ENCODE results near the gene ALDH1A2. TPM values are rescaled to one million over a fixed set of nuclear protein-coding genes. Genes with fewer than 3 reads are reported as not detected.
A peak's percentile ranks its signal among the peaks of the same experiment; 100 is the strongest.

The ALDH1A2 gene
- total and polyA plus RNA-seq, 4 donors = 3.6 to 28.4 (median 9.5) TPM

DNA sequence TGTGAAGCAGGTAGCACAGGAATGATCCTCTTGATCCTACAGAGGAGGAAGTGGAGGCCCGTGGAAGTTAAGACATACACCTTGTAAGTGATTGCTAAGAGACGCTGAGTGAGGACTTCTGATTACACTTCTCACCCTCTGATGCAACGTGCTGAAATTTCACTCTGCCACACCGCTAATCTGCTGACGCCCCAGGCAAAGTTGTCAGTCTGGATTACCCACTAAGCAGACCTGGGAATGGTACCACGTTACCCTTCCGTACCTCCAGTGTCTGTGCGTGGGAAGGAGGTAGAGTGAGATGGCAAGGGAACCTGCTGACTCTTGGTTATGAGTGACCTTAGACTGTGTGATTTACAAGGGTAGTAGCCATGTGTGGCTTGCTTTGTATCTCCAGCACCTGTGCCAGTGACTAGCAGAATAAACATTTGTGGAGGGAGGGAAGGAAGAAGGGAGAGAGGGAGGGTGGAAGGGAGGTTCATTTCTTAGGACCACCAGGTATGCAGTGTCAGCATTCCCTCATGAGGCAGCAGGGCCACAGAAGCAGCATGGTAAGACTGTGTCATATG is 115.0 kb downstream of the ALDH1A2 start:
- H3K36me3 ChIP-seq (ENCODE audit: control insufficient read depth in 4 of 4, insufficient read depth in 4 of 4, low read length in 4 of 4) = no peaks in the 10 kb centered on the region
- ATAC-seq (ENCODE audit: insufficient read depth, low FRiP score) (peak; percentile 42), DNase-seq (peak in 1 of 3 donors; percentile 28)
- no peak overlapping the region for H3K9ac ChIP-seq (ENCODE audit: insufficient read depth in 1 of 2, low read length in 2 of 2)
- no peaks in the 10 kb centered on the region for H3K27me3 ChIP-seq (ENCODE audit: control insufficient read depth in 3 of 3, insufficient read depth in 3 of 3, low read length in 2 of 3)
- peak overlapping the region in 1 of 2 donors; percentile 17 for H3K27ac ChIP-seq (ENCODE audit: low read depth in 1 of 2, low read length in 1 of 2)
- no peak overlapping the region for H3K4me3 ChIP-seq
- TF ChIP-seq, protein P1, sequence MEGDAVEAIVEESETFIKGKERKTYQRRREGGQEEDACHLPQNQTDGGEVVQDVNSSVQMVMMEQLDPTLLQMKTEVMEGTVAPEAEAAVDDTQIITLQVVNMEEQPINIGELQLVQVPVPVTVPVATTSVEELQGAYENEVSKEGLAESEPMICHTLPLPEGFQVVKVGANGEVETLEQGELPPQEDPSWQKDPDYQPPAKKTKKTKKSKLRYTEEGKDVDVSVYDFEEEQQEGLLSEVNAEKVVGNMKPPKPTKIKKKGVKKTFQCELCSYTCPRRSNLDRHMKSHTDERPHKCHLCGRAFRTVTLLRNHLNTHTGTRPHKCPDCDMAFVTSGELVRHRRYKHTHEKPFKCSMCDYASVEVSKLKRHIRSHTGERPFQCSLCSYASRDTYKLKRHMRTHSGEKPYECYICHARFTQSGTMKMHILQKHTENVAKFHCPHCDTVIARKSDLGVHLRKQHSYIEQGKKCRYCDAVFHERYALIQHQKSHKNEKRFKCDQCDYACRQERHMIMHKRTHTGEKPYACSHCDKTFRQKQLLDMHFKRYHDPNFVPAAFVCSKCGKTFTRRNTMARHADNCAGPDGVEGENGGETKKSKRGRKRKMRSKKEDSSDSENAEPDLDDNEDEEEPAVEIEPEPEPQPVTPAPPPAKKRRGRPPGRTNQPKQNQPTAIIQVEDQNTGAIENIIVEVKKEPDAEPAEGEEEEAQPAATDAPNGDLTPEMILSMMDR (IDR thresholded peaks at IDR 0.05; ENCODE audit: control extremely low read depth, extremely low read depth) = no peak
- WGBS, 2 donors = 68 to 77% methylated on average over 8 of the region's 8 CpGs
- H3K9me3 ChIP-seq (ENCODE audit: control insufficient read depth in 4 of 4, insufficient read depth in 3 of 4, low read length in 3 of 4) = peaks cover 0 to 2% (median 0%) of the 10 kb centered on the region in 4 donors
- H3K4me1 ChIP-seq (ENCODE audit: control insufficient read depth in 5 of 5, insufficient read depth in 5 of 5, low read length in 5 of 5) = peaks cover 0 to 20% (median 0%) of the 10 kb centered on the region in 5 donors

- H3K9ac ChIP-seq (ENCODE audit: insufficient read depth in 1 of 2, low read length in 2 of 2) = no peak overlapping the region
- no peak for ATAC-seq (ENCODE audit: insufficient read depth, low FRiP score)
- no peaks in the 10 kb centered on the region for H3K27me3 ChIP-seq (ENCODE audit: control insufficient read depth in 3 of 3, insufficient read depth in 3 of 3, low read length in 2 of 3)
- WGBS, 2 donors = 85 to 90% methylated on average over 3 of the region's 3 CpGs
- no peak for DNase-seq
- no peaks in the 10 kb centered on the region for H3K36me3 ChIP-seq (ENCODE audit: control insufficient read depth in 4 of 4, insufficient read depth in 4 of 4, low read length in 4 of 4)
- no peak overlapping the region for H3K4me3 ChIP-seq
- peaks cover 0 to 26% (median 2%) of the 10 kb centered on the region in 5 donors for H3K4me1 ChIP-seq (ENCODE audit: control insufficient read depth in 5 of 5, insufficient read depth in 5 of 5, low read length in 5 of 5)
- peaks cover 0 to 2% (median 0%) of the 10 kb centered on the region in 4 donors for H3K9me3 ChIP-seq (ENCODE audit: control insufficient read depth in 4 of 4, insufficient read depth in 3 of 4, low read length in 3 of 4)
- TF ChIP-seq, protein P1 (IDR thresholded peaks at IDR 0.05; ENCODE audit: control extremely low read depth, extremely low read depth) = no peak
- H3K27ac ChIP-seq (ENCODE audit: low read depth in 1 of 2, low read length in 1 of 2) = peak overlapping the region in 1 of 2 donors; percentile 41
These were observed 116.1 kb downstream of the ALDH1A2 start for GRCh38 chr15:57949374-57949943.

GRCh38 chr15:57948351-57949289 is 116.9 kb downstream of the ALDH1A2 start:
- Histone ChIP-seq H3K27me3 (ENCODE audit: control insufficient read depth in 3 of 3, insufficient read depth in 3 of 3, low read length in 2 of 3) (no peaks in the 10 kb centered on the region), H3K4me3 (no peak overlapping the region), H3K36me3 (ENCODE audit: control insufficient read depth in 4 of 4, insufficient read depth in 4 of 4, low read length in 4 of 4) (no peaks in the 10 kb centered on the region), H3K27ac (ENCODE audit: low read depth in 1 of 2, low read length in 1 of 2) (no peak overlapping the region), H3K9ac (ENCODE audit: insufficient read depth in 1 of 2, low read length in 2 of 2) (no peak overlapping the region), H3K9me3 (ENCODE audit: control insufficient read depth in 4 of 4, insufficient read depth in 3 of 4, low read length in 3 of 4) (peaks cover 0 to 2% (median 0%) of the 10 kb centered on the region in 4 donors), H3K4me1 (ENCODE audit: control insufficient read depth in 5 of 5, insufficient read depth in 5 of 5, low read length in 5 of 5) (peaks cover 0 to 30% (median 3%) of the 10 kb centered on the region in 5 donors)
- TF ChIP-seq, protein P1 (IDR thresholded peaks at IDR 0.05; ENCODE audit: control extremely low read depth, extremely low read depth) = no peak
- DNase-seq (no peak), ATAC-seq (ENCODE audit: insufficient read depth, low FRiP score) (no peak)
- WGBS, 2 donors = 82 to 84% methylated on average over 9 of the region's 9 CpGs

Data from lung (tissue), 12 donors.